ENCODE results near the gene NTM.

NTM gene

GRCh38 chr11:131597890-131598289, 227.5 kb downstream of the NTM start:
- H4K91ac ChIP-seq (ENCODE audit: low read depth, low read length, poor library complexity) = no peak overlapping the region
- H3K18ac ChIP-seq (ENCODE audit: low read length) = no peak overlapping the region
- no peaks in the 10 kb centered on the region for H3K27me3 ChIP-seq (ENCODE audit: control insufficient read depth in 3 of 3, insufficient read depth in 3 of 3, low read depth in 1 of 3, low read length in 3 of 3)
- no peak overlapping the region for H3K27ac ChIP-seq (replicated peaks; ENCODE audit: low read length)
- no peak overlapping the region for H2AK5ac ChIP-seq (ENCODE audit: low read depth, low read length)
- peaks cover 0 to 10% of the 10 kb centered on the region in 2 donors for H3K4me1 ChIP-seq (ENCODE audit: control insufficient read depth in 2 of 2, insufficient read depth in 1 of 2, low read depth in 1 of 2, low read length in 2 of 2)
- no peak overlapping the region for H2AFZ ChIP-seq (ENCODE audit: low read length)
- H3K9me3 ChIP-seq (replicated peaks in 1 of 2; ENCODE audit: control insufficient read depth in 2 of 2, insufficient read depth in 1 of 2, low read depth in 1 of 2, low read length in 2 of 2) = no peaks in the 10 kb centered on the region
- no peak overlapping the region for H3K9ac ChIP-seq (ENCODE audit: low read depth, low read length, poor library complexity)
- DNase-seq (ENCODE audit: low spot score) = no peak
- H3K4me2 ChIP-seq (ENCODE audit: insufficient read depth, low read length, poor library complexity, severe bottlenecking) = no peak overlapping the region
- H4K8ac ChIP-seq (ENCODE audit: low read depth, low read length) = no peak overlapping the region
- H3K36me3 ChIP-seq (replicated peaks in 1 of 2; ENCODE audit: control insufficient read depth in 2 of 2, insufficient read depth in 2 of 2, low read length in 2 of 2) = no peaks in the 10 kb centered on the region
- H3K14ac ChIP-seq (ENCODE audit: low read length) = no peak overlapping the region
- no peak overlapping the region for H3K23ac ChIP-seq (ENCODE audit: low read depth, low read length, poor library complexity)
- no peak overlapping the region for H3K4ac ChIP-seq (ENCODE audit: low read length)
- H2BK120ac ChIP-seq (ENCODE audit: low read depth, low read length) = no peak overlapping the region
- no peak overlapping the region for H2BK5ac ChIP-seq (ENCODE audit: low read length)
- WGBS, 2 donors (ENCODE audit: extremely low coverage in 2 of 2, insufficient read length in 2 of 2, insufficient replicate concordance in 1 of 2) = no CpG with 5 or more reads among the region's 2 CpGs
- no peak overlapping the region for H3K4me3 ChIP-seq (ENCODE audit: low read length in 2 of 2)
- H3K79me1 ChIP-seq (ENCODE audit: low read depth, low read length) = no peaks in the 10 kb centered on the region
- no peak overlapping the region for H2BK12ac ChIP-seq (ENCODE audit: low read length)
- no peak overlapping the region for H2BK15ac ChIP-seq (ENCODE audit: low read length)

GRCh38 chr11:131598305-131598704, 227.9 kb downstream of the NTM start:
- no peak overlapping the region for H3K18ac ChIP-seq (ENCODE audit: low read length)
- H3K27ac ChIP-seq (replicated peaks; ENCODE audit: low read length) = no peak overlapping the region
- no CpG with 5 or more reads among the region's 5 CpGs for WGBS, 2 donors (ENCODE audit: extremely low coverage in 2 of 2, insufficient read length in 2 of 2, insufficient replicate concordance in 1 of 2)
- no peaks in the 10 kb centered on the region for H3K79me1 ChIP-seq (ENCODE audit: low read depth, low read length)
- no peak overlapping the region for H3K9ac ChIP-seq (ENCODE audit: low read depth, low read length, poor library complexity)
- no peak overlapping the region for H2BK12ac ChIP-seq (ENCODE audit: low read length)
- H3K4me2 ChIP-seq (ENCODE audit: insufficient read depth, low read length, poor library complexity, severe bottlenecking) = no peak overlapping the region
- H3K36me3 ChIP-seq (replicated peaks in 1 of 2; ENCODE audit: control insufficient read depth in 2 of 2, insufficient read depth in 2 of 2, low read length in 2 of 2) = no peaks in the 10 kb centered on the region
- no peak overlapping the region for H2BK5ac ChIP-seq (ENCODE audit: low read length)
- H3K4me1 ChIP-seq (ENCODE audit: control insufficient read depth in 2 of 2, insufficient read depth in 1 of 2, low read depth in 1 of 2, low read length in 2 of 2) = peaks cover 0 to 10% of the 10 kb centered on the region in 2 donors
- no peak overlapping the region for H2AFZ ChIP-seq (ENCODE audit: low read length)
- no peak overlapping the region for H3K4ac ChIP-seq (ENCODE audit: low read length)
- H2BK15ac ChIP-seq (ENCODE audit: low read length) = no peak overlapping the region
- no peaks in the 10 kb centered on the region for H3K27me3 ChIP-seq (ENCODE audit: control insufficient read depth in 3 of 3, insufficient read depth in 3 of 3, low read depth in 1 of 3, low read length in 3 of 3)
- H2BK120ac ChIP-seq (ENCODE audit: low read depth, low read length) = no peak overlapping the region
- H3K23ac ChIP-seq (ENCODE audit: low read depth, low read length, poor library complexity) = no peak overlapping the region
- no peaks in the 10 kb centered on the region for H3K9me3 ChIP-seq (replicated peaks in 1 of 2; ENCODE audit: control insufficient read depth in 2 of 2, insufficient read depth in 1 of 2, low read depth in 1 of 2, low read length in 2 of 2)
- no peak overlapping the region for H2AK5ac ChIP-seq (ENCODE audit: low read depth, low read length)
- no peak overlapping the region for H4K8ac ChIP-seq (ENCODE audit: low read depth, low read length)
- no peak overlapping the region for H3K14ac ChIP-seq (ENCODE audit: low read length)
- no peak for DNase-seq (ENCODE audit: low spot score)
- H3K4me3 ChIP-seq (ENCODE audit: low read length in 2 of 2) = no peak overlapping the region
- H4K91ac ChIP-seq (ENCODE audit: low read depth, low read length, poor library complexity) = no peak overlapping the region

- H4K8ac ChIP-seq (ENCODE audit: low read depth, low read length) = no peak overlapping the region
- no peak overlapping the region for H3K4ac ChIP-seq (ENCODE audit: low read length)
- no peak overlapping the region for H3K27ac ChIP-seq (replicated peaks; ENCODE audit: low read length)
- no peaks in the 10 kb centered on the region for H3K79me1 ChIP-seq (ENCODE audit: low read depth, low read length)
- H3K4me2 ChIP-seq (ENCODE audit: insufficient read depth, low read length, poor library complexity, severe bottlenecking) = no peak overlapping the region
- H2AK5ac ChIP-seq (ENCODE audit: low read depth, low read length) = no peak overlapping the region
- no peak overlapping the region for H2BK12ac ChIP-seq (ENCODE audit: low read length)
- H3K18ac ChIP-seq (ENCODE audit: low read length) = no peak overlapping the region
- H3K9me3 ChIP-seq (replicated peaks in 1 of 2; ENCODE audit: control insufficient read depth in 2 of 2, insufficient read depth in 1 of 2, low read depth in 1 of 2, low read length in 2 of 2) = no peaks in the 10 kb centered on the region
- H3K9ac ChIP-seq (ENCODE audit: low read depth, low read length, poor library complexity) = no peak overlapping the region
- H3K36me3 ChIP-seq (replicated peaks in 1 of 2; ENCODE audit: control insufficient read depth in 2 of 2, insufficient read depth in 2 of 2, low read length in 2 of 2) = no peaks in the 10 kb centered on the region
- H2BK15ac ChIP-seq (ENCODE audit: low read length) = no peak overlapping the region
- H3K4me3 ChIP-seq (ENCODE audit: low read length in 2 of 2) = no peak overlapping the region
- no peak overlapping the region for H2BK5ac ChIP-seq (ENCODE audit: low read length)
- H2BK120ac ChIP-seq (ENCODE audit: low read depth, low read length) = no peak overlapping the region
- no CpG with 5 or more reads among the region's 8 CpGs for WGBS, 2 donors (ENCODE audit: extremely low coverage in 2 of 2, insufficient read length in 2 of 2, insufficient replicate concordance in 1 of 2)
- no peak for DNase-seq (ENCODE audit: low spot score)
- H3K4me1 ChIP-seq (ENCODE audit: control insufficient read depth in 2 of 2, insufficient read depth in 1 of 2, low read depth in 1 of 2, low read length in 2 of 2) = peaks cover 0 to 10% of the 10 kb centered on the region in 2 donors
- H3K27me3 ChIP-seq (ENCODE audit: control insufficient read depth in 3 of 3, insufficient read depth in 3 of 3, low read depth in 1 of 3, low read length in 3 of 3) = no peaks in the 10 kb centered on the region
- no peak overlapping the region for H3K23ac ChIP-seq (ENCODE audit: low read depth, low read length, poor library complexity)
- no peak overlapping the region for H4K91ac ChIP-seq (ENCODE audit: low read depth, low read length, poor library complexity)
- H3K14ac ChIP-seq (ENCODE audit: low read length) = no peak overlapping the region
- H2AFZ ChIP-seq (ENCODE audit: low read length) = no peak overlapping the region
Measured at GRCh38 chr11:131599285-131599684, 228.9 kb downstream of the NTM start.

- no peak overlapping the region for H3K27ac ChIP-seq (replicated peaks; ENCODE audit: low read length)
- WGBS, 2 donors (ENCODE audit: extremely low coverage in 2 of 2, insufficient read length in 2 of 2, insufficient replicate concordance in 1 of 2) = no CpG with 5 or more reads among the region's 4 CpGs
- H2AFZ ChIP-seq (ENCODE audit: low read length) = no peak overlapping the region
- no peak overlapping the region for H2BK120ac ChIP-seq (ENCODE audit: low read depth, low read length)
- H2BK5ac ChIP-seq (ENCODE audit: low read length) = no peak overlapping the region
- DNase-seq (ENCODE audit: low spot score) = no peak
- no peak overlapping the region for H3K14ac ChIP-seq (ENCODE audit: low read length)
- no peak overlapping the region for H3K18ac ChIP-seq (ENCODE audit: low read length)
- no peak overlapping the region for H4K8ac ChIP-seq (ENCODE audit: low read depth, low read length)
- H3K4me3 ChIP-seq (ENCODE audit: low read length in 2 of 2) = no peak overlapping the region
- peaks cover 0 to 4% of the 10 kb centered on the region in 2 donors for H3K4me1 ChIP-seq (ENCODE audit: control insufficient read depth in 2 of 2, insufficient read depth in 1 of 2, low read depth in 1 of 2, low read length in 2 of 2)
- no peaks in the 10 kb centered on the region for H3K9me3 ChIP-seq (replicated peaks in 1 of 2; ENCODE audit: control insufficient read depth in 2 of 2, insufficient read depth in 1 of 2, low read depth in 1 of 2, low read length in 2 of 2)
- H2BK15ac ChIP-seq (ENCODE audit: low read length) = no peak overlapping the region
- no peak overlapping the region for H2AK5ac ChIP-seq (ENCODE audit: low read depth, low read length)
- no peak overlapping the region for H4K91ac ChIP-seq (ENCODE audit: low read depth, low read length, poor library complexity)
- H2BK12ac ChIP-seq (ENCODE audit: low read length) = no peak overlapping the region
- no peak overlapping the region for H3K23ac ChIP-seq (ENCODE audit: low read depth, low read length, poor library complexity)
- no peak overlapping the region for H3K4me2 ChIP-seq (ENCODE audit: insufficient read depth, low read length, poor library complexity, severe bottlenecking)
- no peak overlapping the region for H3K4ac ChIP-seq (ENCODE audit: low read length)
- no peak overlapping the region for H3K9ac ChIP-seq (ENCODE audit: low read depth, low read length, poor library complexity)
- H3K27me3 ChIP-seq (ENCODE audit: control insufficient read depth in 3 of 3, insufficient read depth in 3 of 3, low read depth in 1 of 3, low read length in 3 of 3) = no peaks in the 10 kb centered on the region
- H3K79me1 ChIP-seq (ENCODE audit: low read depth, low read length) = no peaks in the 10 kb centered on the region
- H3K36me3 ChIP-seq (replicated peaks in 1 of 2; ENCODE audit: control insufficient read depth in 2 of 2, insufficient read depth in 2 of 2, low read length in 2 of 2) = no peaks in the 10 kb centered on the region
Measured at GRCh38 chr11:131600628-131601027, 230.2 kb downstream of the NTM start.

Measured in neuronal stem cell (in vitro differentiated cells).